ENCODE data around the gene PCSK4. TPM values are rescaled to one million over a fixed set of nuclear protein-coding genes. Genes with fewer than 3 reads are reported as not detected.

PCSK4 gene
- total RNA-seq, 2 experiments from 2014 or later: 8.3 to 13.0 TPM

DNA sequence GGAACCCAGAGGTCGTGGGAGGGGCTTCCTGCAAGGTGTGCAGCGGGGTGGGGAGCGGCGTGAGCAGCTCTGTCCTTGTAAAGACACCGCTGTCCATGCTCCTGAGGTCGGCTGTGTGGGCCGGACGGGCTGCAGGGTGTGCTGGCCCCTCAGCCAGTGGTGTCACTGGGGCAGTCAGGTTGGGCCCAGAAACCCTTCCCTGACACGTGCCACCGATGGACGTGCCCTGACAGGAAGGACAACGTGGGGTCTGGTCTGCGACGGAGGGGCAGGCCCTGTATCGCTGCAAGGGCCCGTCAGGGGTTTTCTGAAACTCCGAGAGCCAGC is 56.1 kb downstream of the PCSK4 start:
- Histone ChIP-seq H3K27ac (ENCODE audit: low read depth, low read length, poor library complexity, severe bottlenecking) (no peak overlapping the region), H3K9me3 (ENCODE audit: low read length) (no peaks in the 10 kb centered on the region), H3K4me1 (ENCODE audit: insufficient read depth, low read length, poor library complexity, severe bottlenecking) (peaks cover 9% of the 10 kb centered on the region), H2AFZ (ENCODE audit: low read length) (no peak overlapping the region), H3K36me3 (ENCODE audit: insufficient read depth, low read length) (peaks cover 70% of the 10 kb centered on the region), H4K20me1 (ENCODE audit: insufficient read depth, low read length) (no peaks in the 10 kb centered on the region), H3K9me2 (ENCODE audit: insufficient read depth, low read length) (no peaks in the 10 kb centered on the region), H3K4me3 (ENCODE audit: low read depth, low read length, poor library complexity, severe bottlenecking) (no peak overlapping the region), H3K4me2 (ENCODE audit: low read length) (no peak overlapping the region), H3K79me2 (ENCODE audit: insufficient read depth, low read depth, low read length) (peaks cover 8% of the 10 kb centered on the region)
- ChIA-PET CTCF (ENCODE audit: unreplicated experiment) (no interaction called here), POLR2A (no interaction called here)
- no peak for DNase-seq (ENCODE audit: low spot score)
- intact Hi-C loops (cut with micrococcal nuclease; ENCODE audit: unreplicated experiment): no loop called here
- no TSS peak for BruUV-seq (replicated peaks)
- TF ChIP-seq, protein P1, sequence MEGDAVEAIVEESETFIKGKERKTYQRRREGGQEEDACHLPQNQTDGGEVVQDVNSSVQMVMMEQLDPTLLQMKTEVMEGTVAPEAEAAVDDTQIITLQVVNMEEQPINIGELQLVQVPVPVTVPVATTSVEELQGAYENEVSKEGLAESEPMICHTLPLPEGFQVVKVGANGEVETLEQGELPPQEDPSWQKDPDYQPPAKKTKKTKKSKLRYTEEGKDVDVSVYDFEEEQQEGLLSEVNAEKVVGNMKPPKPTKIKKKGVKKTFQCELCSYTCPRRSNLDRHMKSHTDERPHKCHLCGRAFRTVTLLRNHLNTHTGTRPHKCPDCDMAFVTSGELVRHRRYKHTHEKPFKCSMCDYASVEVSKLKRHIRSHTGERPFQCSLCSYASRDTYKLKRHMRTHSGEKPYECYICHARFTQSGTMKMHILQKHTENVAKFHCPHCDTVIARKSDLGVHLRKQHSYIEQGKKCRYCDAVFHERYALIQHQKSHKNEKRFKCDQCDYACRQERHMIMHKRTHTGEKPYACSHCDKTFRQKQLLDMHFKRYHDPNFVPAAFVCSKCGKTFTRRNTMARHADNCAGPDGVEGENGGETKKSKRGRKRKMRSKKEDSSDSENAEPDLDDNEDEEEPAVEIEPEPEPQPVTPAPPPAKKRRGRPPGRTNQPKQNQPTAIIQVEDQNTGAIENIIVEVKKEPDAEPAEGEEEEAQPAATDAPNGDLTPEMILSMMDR (conservative IDR thresholded peaks at IDR 0.05; ENCODE audit: low read length): no peak
- TF ChIP-seq EZH2phosphoT487 (IDR thresholded peaks at IDR 0.05; ENCODE audit: borderline replicate concordance, low read depth, low read length): no peak

DNA sequence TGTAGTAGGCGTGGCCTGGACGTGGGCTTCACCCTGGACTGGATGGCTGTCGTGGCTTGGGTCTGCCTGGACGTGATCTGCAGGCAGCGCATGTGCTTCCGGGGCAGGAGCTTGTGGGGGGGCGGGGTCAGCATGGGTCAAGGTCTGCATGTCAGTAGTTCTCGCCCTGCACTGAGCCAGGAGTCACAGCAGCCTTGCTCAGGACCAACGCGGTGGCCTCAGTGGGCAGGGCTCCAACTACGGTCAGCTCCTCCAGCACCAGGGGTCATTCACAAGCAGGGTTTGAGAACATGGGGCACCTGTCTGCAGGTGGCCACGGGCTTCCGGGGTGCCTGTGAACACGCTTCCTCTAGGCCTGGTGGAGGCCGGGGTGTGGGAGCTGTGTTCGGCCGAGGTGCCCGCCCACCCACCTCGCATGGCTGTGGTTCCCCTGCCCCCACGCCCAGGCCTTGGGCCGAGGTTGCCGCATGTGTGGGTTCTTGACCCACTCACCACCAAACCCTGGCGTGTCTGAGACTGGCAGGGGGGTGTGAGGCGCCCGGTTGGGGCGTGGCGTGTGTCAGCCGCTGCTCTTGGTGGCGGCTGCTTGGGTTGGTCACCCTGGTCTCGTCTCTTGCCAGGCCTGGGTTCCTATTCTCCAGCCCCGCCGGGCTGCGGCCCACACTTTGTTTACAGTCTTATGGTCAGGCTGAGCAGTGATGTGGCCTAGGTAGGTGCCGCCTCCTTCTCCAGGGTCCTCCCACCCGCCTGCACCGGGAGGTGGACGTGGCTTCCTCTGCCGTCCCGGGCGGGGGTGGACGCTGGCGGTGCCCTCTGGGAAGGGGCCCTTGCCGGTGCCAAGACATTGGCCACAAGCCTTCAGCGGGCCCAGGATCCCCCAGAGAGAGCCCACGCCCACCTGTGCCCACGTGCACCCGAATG is 56.8 kb downstream of the PCSK4 start:
- no peak overlapping the region for H3K27ac ChIP-seq (ENCODE audit: low read depth, low read length, poor library complexity, severe bottlenecking)
- H3K4me1 ChIP-seq (ENCODE audit: insufficient read depth, low read length, poor library complexity, severe bottlenecking): peaks cover 9% of the 10 kb centered on the region
- TF ChIP-seq, protein P1 (conservative IDR thresholded peaks at IDR 0.05; ENCODE audit: low read length): no peak
- no peak for TF ChIP-seq EZH2phosphoT487 (IDR thresholded peaks at IDR 0.05; ENCODE audit: borderline replicate concordance, low read depth, low read length)
- intact Hi-C loops (cut with micrococcal nuclease; ENCODE audit: unreplicated experiment): no loop called here
- H3K9me2 ChIP-seq (ENCODE audit: insufficient read depth, low read length): no peaks in the 10 kb centered on the region
- H3K79me2 ChIP-seq (ENCODE audit: insufficient read depth, low read depth, low read length): peaks cover 2% of the 10 kb centered on the region
- ChIA-PET POLR2A (no interaction called here), CTCF (ENCODE audit: unreplicated experiment) (no interaction called here)
- no peak overlapping the region for H3K4me2 ChIP-seq (ENCODE audit: low read length)
- no peak for DNase-seq (ENCODE audit: low spot score)
- no peaks in the 10 kb centered on the region for H4K20me1 ChIP-seq (ENCODE audit: insufficient read depth, low read length)
- peaks cover 70% of the 10 kb centered on the region for H3K36me3 ChIP-seq (ENCODE audit: insufficient read depth, low read length)
- H2AFZ ChIP-seq (ENCODE audit: low read length): no peak overlapping the region
- BruUV-seq (replicated peaks): no TSS peak
- no peaks in the 10 kb centered on the region for H3K9me3 ChIP-seq (ENCODE audit: low read length)
- H3K4me3 ChIP-seq (ENCODE audit: low read depth, low read length, poor library complexity, severe bottlenecking): no peak overlapping the region

DNA sequence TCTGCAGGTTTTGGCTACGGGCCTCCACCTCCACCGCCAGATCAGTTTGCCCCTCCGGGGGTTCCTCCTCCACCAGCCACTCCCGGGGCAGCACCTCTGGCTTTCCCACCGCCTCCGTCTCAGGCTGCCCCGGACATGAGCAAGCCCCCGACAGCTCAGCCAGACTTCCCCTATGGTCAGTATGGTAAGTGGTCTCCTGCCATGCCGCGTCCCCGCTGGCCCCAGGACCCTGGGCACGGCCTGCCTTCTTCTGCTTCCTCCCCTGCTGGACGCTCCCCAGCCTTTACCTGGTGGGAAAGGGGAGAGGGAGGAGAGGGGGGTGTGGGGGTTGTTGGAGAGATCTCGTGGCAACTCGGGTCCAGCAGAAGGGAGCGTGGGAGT is 57.7 kb downstream of the PCSK4 start:
- ChIA-PET POLR2A (no interaction called here), CTCF (ENCODE audit: unreplicated experiment) (no interaction called here)
- no peak overlapping the region for H3K4me3 ChIP-seq (ENCODE audit: low read depth, low read length, poor library complexity, severe bottlenecking)
- H3K79me2 ChIP-seq (ENCODE audit: insufficient read depth, low read depth, low read length): no peaks in the 10 kb centered on the region
- H3K4me1 ChIP-seq (ENCODE audit: insufficient read depth, low read length, poor library complexity, severe bottlenecking): peaks cover 4% of the 10 kb centered on the region
- no peak overlapping the region for H3K4me2 ChIP-seq (ENCODE audit: low read length)
- H3K27ac ChIP-seq (ENCODE audit: low read depth, low read length, poor library complexity, severe bottlenecking): no peak overlapping the region
- no peak overlapping the region for H2AFZ ChIP-seq (ENCODE audit: low read length)
- BruUV-seq (replicated peaks): no TSS peak
- H4K20me1 ChIP-seq (ENCODE audit: insufficient read depth, low read length): no peaks in the 10 kb centered on the region
- intact Hi-C loops (cut with micrococcal nuclease; ENCODE audit: unreplicated experiment): no loop called here
- TF ChIP-seq EZH2phosphoT487 (IDR thresholded peaks at IDR 0.05; ENCODE audit: borderline replicate concordance, low read depth, low read length): no peak
- TF ChIP-seq, protein P1 (conservative IDR thresholded peaks at IDR 0.05; ENCODE audit: low read length): no peak
- no peak for DNase-seq (ENCODE audit: low spot score)
- peaks cover 78% of the 10 kb centered on the region for H3K36me3 ChIP-seq (ENCODE audit: insufficient read depth, low read length)
- no peaks in the 10 kb centered on the region for H3K9me3 ChIP-seq (ENCODE audit: low read length)
- no peaks in the 10 kb centered on the region for H3K9me2 ChIP-seq (ENCODE audit: insufficient read depth, low read length)

Data from OCI-LY7 (cell line).